GM20000 (cell line): ENCODE results near the gene TNFSF8.

Experiments used
- DNase-seq: peaks from one replicate; pipeline ENCODE4 v3.0.0; 2012; ENCODE audit warnings: low spot score
- TF ChIP-seq, protein P1 (sequence below): IDR thresholded peaks from 2 replicates; pipeline ENCODE4 v1.5.1; 2012; ENCODE audit warnings: mild to moderate bottlenecking, control low read depth; ENCODE audit errors: extremely low read depth, missing control alignments

Gene TNFSF8

DNA sequence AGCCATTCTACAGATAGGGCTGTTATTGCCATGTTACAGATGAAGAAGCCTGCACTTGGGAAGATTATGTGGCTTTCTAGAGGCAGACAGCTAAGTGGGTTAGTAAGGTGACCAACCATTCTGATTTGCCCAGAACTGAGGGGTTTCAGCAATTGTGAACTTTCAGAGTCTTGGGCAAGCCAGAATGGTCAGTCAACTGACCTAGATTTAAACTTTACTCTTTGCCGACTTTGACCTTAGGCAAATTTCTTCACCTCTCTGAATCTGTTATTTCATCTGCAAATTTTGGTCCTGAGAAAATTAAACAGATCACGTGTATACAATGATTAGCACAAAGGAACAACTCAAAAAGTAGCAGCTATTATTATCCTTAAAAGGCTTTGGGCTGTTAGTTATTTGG lies 20.4 kb upstream of the TNFSF8 start:
- TF ChIP-seq, protein P1, sequence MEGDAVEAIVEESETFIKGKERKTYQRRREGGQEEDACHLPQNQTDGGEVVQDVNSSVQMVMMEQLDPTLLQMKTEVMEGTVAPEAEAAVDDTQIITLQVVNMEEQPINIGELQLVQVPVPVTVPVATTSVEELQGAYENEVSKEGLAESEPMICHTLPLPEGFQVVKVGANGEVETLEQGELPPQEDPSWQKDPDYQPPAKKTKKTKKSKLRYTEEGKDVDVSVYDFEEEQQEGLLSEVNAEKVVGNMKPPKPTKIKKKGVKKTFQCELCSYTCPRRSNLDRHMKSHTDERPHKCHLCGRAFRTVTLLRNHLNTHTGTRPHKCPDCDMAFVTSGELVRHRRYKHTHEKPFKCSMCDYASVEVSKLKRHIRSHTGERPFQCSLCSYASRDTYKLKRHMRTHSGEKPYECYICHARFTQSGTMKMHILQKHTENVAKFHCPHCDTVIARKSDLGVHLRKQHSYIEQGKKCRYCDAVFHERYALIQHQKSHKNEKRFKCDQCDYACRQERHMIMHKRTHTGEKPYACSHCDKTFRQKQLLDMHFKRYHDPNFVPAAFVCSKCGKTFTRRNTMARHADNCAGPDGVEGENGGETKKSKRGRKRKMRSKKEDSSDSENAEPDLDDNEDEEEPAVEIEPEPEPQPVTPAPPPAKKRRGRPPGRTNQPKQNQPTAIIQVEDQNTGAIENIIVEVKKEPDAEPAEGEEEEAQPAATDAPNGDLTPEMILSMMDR = no peak
- DNase-seq = no peak

DNA sequence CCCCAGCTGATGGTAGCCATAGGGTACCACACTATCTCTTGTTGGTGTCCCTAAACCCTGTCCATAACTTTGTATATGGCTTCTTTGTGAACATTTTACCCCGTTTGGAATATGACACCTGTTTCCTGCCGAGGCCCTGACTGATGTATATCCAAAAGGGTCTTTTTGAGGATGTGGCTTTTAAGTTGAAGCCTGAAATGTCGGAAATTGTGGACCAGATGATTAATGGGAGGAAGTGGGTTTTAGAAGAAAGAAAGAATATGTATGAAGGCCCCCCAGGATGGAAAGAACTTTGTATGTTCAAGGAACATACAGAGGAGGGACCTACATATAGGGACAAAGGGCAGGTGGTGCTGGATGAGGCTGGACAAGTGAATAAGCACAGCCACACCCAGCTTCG lies 16.7 kb upstream of the TNFSF8 start:
- no peak for DNase-seq
- TF ChIP-seq, protein P1 = no peak

DNA sequence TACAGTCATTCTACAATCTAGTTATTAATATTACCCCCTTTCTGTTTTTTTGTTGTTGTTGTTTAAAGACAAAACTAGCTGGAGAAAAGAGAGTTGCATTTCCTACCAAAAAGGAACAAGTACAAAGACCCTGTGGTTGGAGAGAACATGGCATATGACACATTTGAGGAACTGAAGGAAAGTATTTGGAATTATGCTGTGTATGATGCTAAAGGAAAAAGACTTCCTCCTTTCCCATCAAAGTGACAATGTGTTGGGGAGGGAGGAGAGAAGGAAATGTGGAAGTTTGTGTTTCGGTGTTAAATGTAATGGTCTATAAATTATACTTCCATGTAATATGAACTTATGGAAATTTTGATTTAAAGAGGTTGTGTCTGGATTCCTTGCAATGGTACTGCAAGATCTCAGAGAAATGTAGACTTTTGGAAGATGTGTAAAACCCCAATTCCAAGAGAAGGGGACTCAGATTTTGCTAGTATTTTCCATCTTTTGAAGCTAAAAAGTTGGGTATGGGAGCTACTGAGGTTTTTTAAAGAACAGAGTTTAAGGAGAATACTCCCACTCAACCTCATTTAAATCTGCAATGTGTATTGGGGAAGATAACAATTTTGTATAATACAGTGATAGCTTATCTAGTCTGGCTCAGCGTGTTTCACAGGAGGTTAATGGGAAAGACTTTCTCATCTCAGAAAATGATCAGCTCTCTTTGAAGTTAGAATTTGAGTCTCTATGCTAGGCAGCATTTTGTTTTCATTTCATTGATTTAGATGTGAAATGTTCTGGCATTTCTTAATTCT lies 15.4 kb upstream of the TNFSF8 start:
- DNase-seq = no peak
- TF ChIP-seq, protein P1 = no peak

DNA sequence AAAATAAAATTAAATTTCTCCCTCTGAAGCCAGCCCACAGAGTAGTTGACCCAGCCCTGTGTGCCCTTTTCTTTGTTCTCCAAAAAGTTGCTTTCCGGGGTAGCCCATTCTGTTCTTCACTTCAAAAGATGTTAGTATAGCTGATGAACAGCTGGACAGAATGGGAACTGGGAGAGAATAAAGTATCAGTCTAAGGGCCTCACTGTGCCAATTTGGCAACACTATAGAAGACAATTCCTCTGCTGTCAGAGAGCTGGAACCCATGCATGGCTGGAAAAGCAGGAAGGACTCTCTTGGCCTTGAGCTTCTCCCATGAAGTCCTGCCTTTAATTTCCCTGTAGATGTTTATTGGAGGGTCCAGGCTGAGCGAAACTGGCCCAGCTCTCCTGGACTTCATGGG lies 11.0 kb upstream of the TNFSF8 start:
- DNase-seq = no peak
- TF ChIP-seq, protein P1 = no peak

DNA sequence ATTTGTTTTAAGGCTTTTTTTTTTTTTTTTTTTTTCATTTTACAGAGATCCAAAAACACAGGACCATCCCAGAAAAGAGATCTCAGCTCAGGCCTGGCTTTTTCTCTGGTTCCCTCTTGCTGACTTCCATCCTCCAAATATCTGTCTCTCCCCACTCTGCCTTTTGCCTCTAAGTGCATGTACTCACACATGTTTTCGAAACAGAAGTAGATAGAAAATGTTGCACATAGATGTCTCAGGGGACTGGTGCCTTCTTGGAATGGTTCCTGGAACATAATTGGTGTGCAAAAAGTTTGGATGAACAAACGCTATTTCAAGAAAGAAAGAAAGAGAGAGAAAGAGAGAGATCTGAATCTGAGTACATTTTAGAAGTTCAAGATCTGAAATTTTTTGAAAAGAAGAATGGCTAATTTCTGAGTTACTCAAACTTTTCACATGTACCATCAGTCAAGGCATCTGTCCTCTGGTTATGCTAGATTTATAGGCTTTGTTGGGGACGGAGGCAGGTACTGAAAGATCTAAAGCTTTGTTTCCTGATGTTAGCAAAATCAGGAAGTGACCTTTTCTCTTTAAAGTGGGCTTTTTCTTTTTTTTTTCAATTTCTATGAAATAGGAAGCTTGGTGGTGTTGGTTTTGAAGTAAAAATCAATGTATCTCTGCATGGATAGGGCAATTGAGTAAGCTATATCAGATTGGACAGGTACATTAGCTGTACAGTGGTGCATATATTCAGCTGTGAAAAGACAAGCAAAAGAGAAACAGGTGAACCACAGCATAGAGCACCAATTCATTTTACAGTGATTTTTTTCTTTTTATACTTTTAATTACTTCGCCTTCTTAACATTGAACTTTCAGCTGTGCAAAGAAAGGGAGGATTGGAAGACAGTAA lies 8.5 kb upstream of the TNFSF8 start:
- TF ChIP-seq, protein P1 = no peak
- no peak for DNase-seq

DNA sequence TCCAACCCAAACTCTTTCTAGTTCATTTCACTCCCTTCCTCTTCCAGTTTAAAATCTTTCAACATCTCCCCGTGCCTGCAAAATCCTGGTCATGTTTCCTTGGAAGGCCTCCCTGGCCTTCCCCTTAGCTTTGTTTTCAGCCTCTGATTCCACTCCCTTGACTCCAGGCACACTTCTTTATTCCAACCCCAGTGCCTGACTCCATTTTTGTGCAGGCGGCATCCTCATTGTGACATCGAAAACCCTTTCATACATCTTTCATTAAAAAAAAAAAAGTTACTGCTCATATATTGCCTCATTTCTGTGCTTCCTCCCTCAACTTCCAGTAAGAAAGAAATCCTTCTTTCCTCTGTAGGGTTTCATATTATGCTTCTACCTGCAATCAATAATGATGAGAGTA lies 7.1 kb upstream of the TNFSF8 start:
- no peak for DNase-seq

More for the DNA sequence above, 7.1 kb upstream of the TNFSF8 start:
- TF ChIP-seq, protein P1 = no peak
